ENCODE data around the gene DCTN3. TPM values are rescaled to one million over a fixed set of nuclear protein-coding genes. Genes with fewer than 3 reads are reported as not detected.

DCTN3 gene
- total RNA-seq, 2 experiments from 2014 or later, result 65.9 to 68.4 TPM

DNA sequence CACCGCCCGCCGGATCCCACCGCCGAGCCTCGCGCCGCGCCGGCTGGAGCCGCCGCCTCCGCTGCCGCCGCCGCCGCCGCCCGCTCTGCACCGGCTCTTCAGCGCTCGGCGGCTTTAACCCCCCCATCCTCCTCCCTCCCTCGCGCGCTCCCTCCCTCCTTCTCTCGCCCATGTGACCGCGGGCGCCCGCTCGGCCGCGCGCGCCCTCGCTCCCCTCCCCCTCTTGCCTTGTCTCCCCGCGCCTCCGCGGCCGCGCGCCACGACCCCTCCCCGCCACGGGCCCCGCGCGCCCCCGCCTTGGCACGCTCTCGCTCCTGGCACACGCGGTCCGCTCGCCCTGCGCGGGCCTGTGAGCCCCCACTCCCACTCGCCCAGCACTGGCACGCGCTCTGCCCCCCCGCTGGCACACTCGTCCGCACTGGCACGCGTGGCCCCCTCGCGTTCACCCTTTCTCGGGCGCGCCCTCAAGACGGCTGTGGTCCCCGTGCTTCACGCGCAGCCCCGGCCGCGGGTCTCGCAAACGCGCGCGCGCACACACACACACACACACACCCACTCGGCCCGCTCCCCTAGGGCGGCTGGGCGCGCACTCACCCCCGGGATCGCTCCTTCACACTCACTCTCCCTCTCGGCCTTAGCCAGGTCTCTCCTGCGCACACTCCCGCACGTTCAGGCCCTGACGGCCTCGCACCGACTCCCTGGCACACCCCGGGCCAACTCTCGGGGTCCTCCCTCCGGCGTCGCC is 30.5 kb downstream of the DCTN3 start, which contains the start of gene CNTFR:
Gene CNTFR, minus strand, starts transcription at position 89 of the 745 bp plus-strand sequence. CDS start 20,743 bp downstream, outside the sequence.
- no peak within 1 kb of the TSS for H3K27ac Mint-ChIP-seq
- peaks cover 70% of the 10 kb centered on the region for H3K27me3 Mint-ChIP-seq
- intact Hi-C loops (cut with DNase I, micrococcal nuclease), result loop anchor here in 1 of 2 experiments (5.0 kb wide), 1 partner anchor 83 kb away; no protein-coding TSS in a partner anchor
- DNase-seq (peak; percentile 55), ATAC-seq (peak; percentile 26)
- POLR2A ChIA-PET, result no interaction called here
- H3K4me3 Mint-ChIP-seq, result peak within 1 kb of the TSS; percentile 57
- peaks cover 27% of the 10 kb centered on the region for H3K4me1 Mint-ChIP-seq
- CTCF ChIA-PET, result no interaction called here
- H3K36me3 Mint-ChIP-seq (ENCODE audit: low read depth), result no peaks in the 10 kb centered on the region
- no peaks in the 10 kb centered on the region for H3K9me3 Mint-ChIP-seq (ENCODE audit: low read depth)

GRCh38 chr9:34588671-34589635 is 31.3 kb downstream of the DCTN3 start:
- Mint-ChIP-seq H3K4me3 (peak overlapping the region; percentile 39), H3K36me3 (ENCODE audit: low read depth) (no peaks in the 10 kb centered on the region), H3K9me3 (ENCODE audit: low read depth) (no peaks in the 10 kb centered on the region), H3K27me3 (peaks cover 72% of the 10 kb centered on the region), H3K27ac (no peak overlapping the region), H3K4me1 (peaks cover 27% of the 10 kb centered on the region)
- ChIA-PET CTCF (interaction anchor here (0.7 to 1.4 kb wide), 2 partner anchors 42 to 185 kb away, joined by 3 to 6 read pairs; no protein-coding TSS in a partner anchor), POLR2A (no interaction called here)
- intact Hi-C loops (cut with DNase I, micrococcal nuclease), result no loop called here
- DNase-seq (no peak), ATAC-seq (no peak)

DNA sequence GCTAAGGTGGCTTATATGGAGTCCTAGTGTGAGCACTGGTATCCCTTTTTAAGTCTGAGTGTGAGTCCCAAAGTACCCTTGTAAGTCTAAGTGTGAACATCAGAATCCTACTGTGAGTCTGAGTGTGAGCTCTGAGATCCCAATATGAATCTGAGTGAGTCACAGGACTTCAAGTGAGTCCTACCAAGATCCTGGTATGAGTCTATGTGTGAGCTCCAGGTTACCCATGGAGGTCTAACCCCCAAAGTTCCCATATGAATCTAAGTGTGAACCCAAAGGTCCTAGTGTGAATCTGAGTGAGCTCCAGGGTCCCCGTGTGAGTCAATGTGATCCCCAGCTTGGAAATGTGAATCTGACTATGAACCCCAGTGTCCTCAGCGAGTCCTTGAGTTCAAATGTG is 33.0 kb downstream of the DCTN3 start:
- Mint-ChIP-seq H3K27ac (no peak overlapping the region), H3K4me3 (no peak overlapping the region), H3K9me3 (ENCODE audit: low read depth) (no peaks in the 10 kb centered on the region), H3K4me1 (peaks cover 24% of the 10 kb centered on the region), H3K27me3 (peaks cover 69% of the 10 kb centered on the region), H3K36me3 (ENCODE audit: low read depth) (no peaks in the 10 kb centered on the region)
- ChIA-PET CTCF (interaction anchor here (0.7 to 1.4 kb wide), 6 partner anchors 9 to 783 kb away, joined by 3 to 6 read pairs (median 3); no protein-coding TSS in a partner anchor), POLR2A (no interaction called here)
- intact Hi-C loops (cut with DNase I, micrococcal nuclease), result no loop called here
- DNase-seq (no peak), ATAC-seq (peak; percentile 57)

GRCh38 chr9:34585946-34586669 is 34.2 kb downstream of the DCTN3 start:
- DNase-seq (no peak), ATAC-seq (no peak)
- H3K4me3 Mint-ChIP-seq, result no peak overlapping the region
- H3K36me3 Mint-ChIP-seq (ENCODE audit: low read depth), result no peaks in the 10 kb centered on the region
- H3K27ac Mint-ChIP-seq, result no peak overlapping the region
- H3K4me1 Mint-ChIP-seq, result peaks cover 19% of the 10 kb centered on the region
- peaks cover 70% of the 10 kb centered on the region for H3K27me3 Mint-ChIP-seq
- intact Hi-C loops (cut with DNase I, micrococcal nuclease), result no loop called here
- CTCF ChIA-PET, result no interaction called here
- H3K9me3 Mint-ChIP-seq (ENCODE audit: low read depth), result no peaks in the 10 kb centered on the region
- POLR2A ChIA-PET, result no interaction called here

DNA sequence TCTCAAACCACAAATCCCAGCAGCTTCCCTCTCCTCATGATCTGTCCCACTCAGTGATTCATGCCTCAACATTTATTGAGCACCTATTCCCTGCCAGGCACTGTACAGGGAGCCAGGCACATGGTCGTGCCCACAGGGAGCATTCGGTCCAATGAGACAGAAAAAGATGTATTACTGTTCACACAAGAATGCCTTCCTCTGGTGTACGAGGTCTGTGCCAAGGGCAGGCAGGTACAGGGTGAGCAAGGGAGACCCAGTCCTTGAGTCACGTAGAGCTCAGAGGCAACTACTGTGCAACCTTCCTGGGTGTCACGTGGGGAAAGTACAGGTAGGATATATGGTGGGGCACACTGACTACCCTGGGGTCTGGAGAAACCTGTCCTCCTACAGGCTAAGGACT is 35.3 kb downstream of the DCTN3 start:
- POLR2A ChIA-PET, result no interaction called here
- Mint-ChIP-seq H3K36me3 (ENCODE audit: low read depth) (no peaks in the 10 kb centered on the region), H3K4me1 (peaks cover 9% of the 10 kb centered on the region), H3K4me3 (no peak overlapping the region), H3K9me3 (ENCODE audit: low read depth) (no peaks in the 10 kb centered on the region), H3K27me3 (peaks cover 71% of the 10 kb centered on the region), H3K27ac (no peak overlapping the region)
- ATAC-seq (no peak), DNase-seq (no peak)
- CTCF ChIA-PET, result interaction anchor here (0.7 kb wide), 2 partner anchors 37 to 467 kb away, joined by 3 read pairs; no protein-coding TSS in a partner anchor
- intact Hi-C loops (cut with DNase I, micrococcal nuclease), result no loop called here

- intact Hi-C loops (cut with DNase I, micrococcal nuclease), result no loop called here
Observed at GRCh38 chr9:34582787-34583186, 37.5 kb downstream of the DCTN3 start.

GRCh38 chr9:34581318-34581717 is 39.0 kb downstream of the DCTN3 start:
- ATAC-seq (no peak), DNase-seq (no peak)
- Mint-ChIP-seq H3K36me3 (ENCODE audit: low read depth) (no peaks in the 10 kb centered on the region), H3K4me3 (no peak overlapping the region), H3K27me3 (peaks cover 65% of the 10 kb centered on the region), H3K27ac (no peak overlapping the region), H3K4me1 (peaks cover 9% of the 10 kb centered on the region), H3K9me3 (ENCODE audit: low read depth) (no peaks in the 10 kb centered on the region)
- ChIA-PET CTCF (interaction anchor here (0.7 to 0.8 kb wide), 4 partner anchors 17 to 63 kb away, joined by 3 to 5 read pairs (median 4); no protein-coding TSS in a partner anchor), POLR2A (no interaction called here)
- intact Hi-C loops (cut with DNase I, micrococcal nuclease), result no loop called here

More at GRCh38 chr9:34582787-34583186, 37.5 kb downstream of the DCTN3 start:
- DNase-seq (no peak), ATAC-seq (no peak)
- no peaks in the 10 kb centered on the region for H3K9me3 Mint-ChIP-seq (ENCODE audit: low read depth)
- ChIA-PET POLR2A (no interaction called here), CTCF (interaction anchor here (0.7 to 1.0 kb wide), 4 partner anchors 8 to 60 kb away, joined by 3 read pairs; no protein-coding TSS in a partner anchor)
- H3K4me1 Mint-ChIP-seq, result peaks cover 3% of the 10 kb centered on the region
- H3K27ac Mint-ChIP-seq, result no peak overlapping the region
- H3K27me3 Mint-ChIP-seq, result peaks cover 71% of the 10 kb centered on the region
- H3K4me3 Mint-ChIP-seq, result no peak overlapping the region
- no peaks in the 10 kb centered on the region for H3K36me3 Mint-ChIP-seq (ENCODE audit: low read depth)

GRCh38 chr9:34580358-34580757 is 39.9 kb downstream of the DCTN3 start:
- ATAC-seq (no peak), DNase-seq (no peak)
- ChIA-PET POLR2A (no interaction called here), CTCF (interaction anchor here (1.8 kb wide), 1 partner anchor 11 kb away, joined by 5 read pairs; no protein-coding TSS in a partner anchor)
- no peak overlapping the region for H3K4me3 Mint-ChIP-seq
- H3K27ac Mint-ChIP-seq, result no peak overlapping the region
- no peaks in the 10 kb centered on the region for H3K9me3 Mint-ChIP-seq (ENCODE audit: low read depth)
- no peaks in the 10 kb centered on the region for H3K36me3 Mint-ChIP-seq (ENCODE audit: low read depth)
- H3K4me1 Mint-ChIP-seq, result peaks cover 9% of the 10 kb centered on the region
- peaks cover 65% of the 10 kb centered on the region for H3K27me3 Mint-ChIP-seq
- intact Hi-C loops (cut with DNase I, micrococcal nuclease), result no loop called here

- Mint-ChIP-seq H3K4me3 (no peak overlapping the region), H3K9me3 (ENCODE audit: low read depth) (no peaks in the 10 kb centered on the region), H3K4me1 (peaks cover 9% of the 10 kb centered on the region), H3K36me3 (ENCODE audit: low read depth) (no peaks in the 10 kb centered on the region), H3K27me3 (peaks cover 62% of the 10 kb centered on the region), H3K27ac (no peak overlapping the region)
- ATAC-seq, result no peak
- ChIA-PET POLR2A (interaction anchor here (0.6 kb wide), 1 partner anchor 245 kb away, joined by 3 read pairs; no protein-coding TSS in a partner anchor), CTCF (interaction anchor here (0.6 to 1.8 kb wide), 2 partner anchors 12 to 58 kb away, joined by 3 to 5 read pairs; no protein-coding TSS in a partner anchor)
- DNase-seq, result no peak
- intact Hi-C loops (cut with DNase I, micrococcal nuclease), result no loop called here
Observed at GRCh38 chr9:34579808-34580163, 40.5 kb downstream of the DCTN3 start.

DNA sequence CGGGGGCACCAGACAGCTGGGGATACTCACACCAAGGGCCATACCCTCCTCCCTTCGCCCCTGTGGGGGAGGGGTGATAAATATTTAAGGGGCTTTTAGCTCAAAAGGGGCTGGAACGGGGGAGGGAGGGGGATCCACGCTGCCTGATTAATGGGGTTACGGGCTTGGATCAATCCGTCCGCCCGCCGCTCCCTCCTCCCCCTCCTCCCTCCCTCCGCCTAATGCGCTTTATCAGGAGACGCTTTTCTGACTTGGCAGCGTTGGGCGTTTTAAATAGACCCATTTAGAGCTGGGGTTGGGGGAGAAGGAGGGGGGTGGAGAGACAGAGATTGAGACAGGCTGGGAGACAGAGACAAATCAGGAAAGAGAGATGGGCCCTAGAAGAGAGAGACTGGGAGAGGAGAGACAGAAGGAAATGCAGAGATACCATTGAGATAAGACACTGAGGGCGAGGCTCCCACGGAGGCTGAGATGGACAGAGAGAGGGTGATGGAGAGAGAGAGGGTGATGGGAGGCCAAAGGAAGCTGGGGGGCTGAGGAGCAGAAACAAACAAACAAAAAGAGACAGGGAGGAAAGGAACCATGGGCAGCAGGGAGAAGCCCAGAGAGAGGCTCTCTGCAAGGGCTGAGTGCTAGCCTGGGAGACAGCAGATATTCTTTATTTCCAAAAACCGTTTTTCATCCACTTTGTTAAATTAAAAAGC is 41.0 kb downstream of the DCTN3 start:
- CTCF ChIA-PET, result interaction anchor here (0.6 to 1.8 kb wide), 3 partner anchors 12 to 228 kb away, joined by 3 to 5 read pairs (median 3); no protein-coding TSS in a partner anchor
- no peak for ATAC-seq
- Mint-ChIP-seq H3K4me3 (no peak overlapping the region), H3K27ac (no peak overlapping the region), H3K4me1 (peaks cover 9% of the 10 kb centered on the region), H3K36me3 (ENCODE audit: low read depth) (no peaks in the 10 kb centered on the region), H3K27me3 (peaks cover 59% of the 10 kb centered on the region), H3K9me3 (ENCODE audit: low read depth) (no peaks in the 10 kb centered on the region)
- intact Hi-C loops (cut with DNase I, micrococcal nuclease), result no loop called here
- POLR2A ChIA-PET, result interaction anchor here (0.6 kb wide), 1 partner anchor 244 kb away, joined by 3 read pairs; no protein-coding TSS in a partner anchor
- no peak for DNase-seq
